HG03521 (cell line): Measurements from ENCODE around the gene ZNF334.

Source experiments
- ATAC-seq: cut with Tn5 transposase; IDR thresholded peaks from one replicate; pipeline ENCODE4 v1.9.1; 2021; ENCODE audit warnings: mild to moderate bottlenecking, moderate library complexity; ENCODE audit not compliant: unreplicated experiment

ZNF334 gene

DNA sequence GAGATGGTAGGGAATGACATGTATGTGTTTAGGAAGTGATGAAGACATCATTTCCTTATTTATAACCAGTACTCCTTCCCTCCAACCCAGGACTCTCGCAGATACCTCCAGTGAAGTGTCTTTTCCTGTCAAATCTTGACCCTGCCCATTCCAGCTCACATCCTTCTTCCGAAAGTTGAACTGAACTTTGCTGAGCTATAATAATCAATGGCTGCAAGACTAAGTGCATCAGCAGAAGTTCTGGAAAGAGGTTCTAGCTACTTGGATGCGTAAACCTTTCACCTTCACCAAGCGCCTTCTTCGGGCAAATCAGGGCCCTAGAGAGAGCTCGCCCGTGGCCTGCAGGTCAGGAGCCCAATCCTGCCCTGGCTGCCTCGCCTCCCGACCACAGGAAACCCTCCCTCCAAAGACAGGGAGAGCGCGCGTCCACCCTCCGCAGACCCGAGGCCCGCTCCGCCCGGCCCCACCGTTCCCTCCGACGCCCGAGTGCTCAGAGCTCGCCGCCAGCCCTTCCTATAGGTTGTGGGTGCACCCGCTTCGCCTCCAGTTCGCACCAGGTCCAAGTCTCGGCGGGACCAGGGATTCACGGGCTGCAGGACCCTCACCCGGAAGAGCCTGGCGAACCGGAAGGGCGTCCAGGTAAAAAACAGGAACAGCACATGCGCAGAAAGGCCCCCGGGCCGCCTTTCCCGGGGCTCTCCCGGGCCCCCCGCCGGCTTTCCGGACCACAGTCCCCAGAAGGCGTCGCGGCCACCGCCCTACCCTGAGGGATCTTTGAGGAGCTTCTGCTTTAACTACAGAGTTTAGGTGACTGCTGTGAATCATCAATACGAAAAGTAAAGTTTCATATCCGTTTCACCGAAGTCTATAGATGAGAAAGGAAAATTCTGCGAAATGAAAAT, at the start of gene ZNF334:
ZNF334 (minus strand) TSS at position 617 of the 902 bp plus-strand sequence. CDS start 1,457 bp downstream, outside the sequence.
- ATAC-seq: no peak

DNA sequence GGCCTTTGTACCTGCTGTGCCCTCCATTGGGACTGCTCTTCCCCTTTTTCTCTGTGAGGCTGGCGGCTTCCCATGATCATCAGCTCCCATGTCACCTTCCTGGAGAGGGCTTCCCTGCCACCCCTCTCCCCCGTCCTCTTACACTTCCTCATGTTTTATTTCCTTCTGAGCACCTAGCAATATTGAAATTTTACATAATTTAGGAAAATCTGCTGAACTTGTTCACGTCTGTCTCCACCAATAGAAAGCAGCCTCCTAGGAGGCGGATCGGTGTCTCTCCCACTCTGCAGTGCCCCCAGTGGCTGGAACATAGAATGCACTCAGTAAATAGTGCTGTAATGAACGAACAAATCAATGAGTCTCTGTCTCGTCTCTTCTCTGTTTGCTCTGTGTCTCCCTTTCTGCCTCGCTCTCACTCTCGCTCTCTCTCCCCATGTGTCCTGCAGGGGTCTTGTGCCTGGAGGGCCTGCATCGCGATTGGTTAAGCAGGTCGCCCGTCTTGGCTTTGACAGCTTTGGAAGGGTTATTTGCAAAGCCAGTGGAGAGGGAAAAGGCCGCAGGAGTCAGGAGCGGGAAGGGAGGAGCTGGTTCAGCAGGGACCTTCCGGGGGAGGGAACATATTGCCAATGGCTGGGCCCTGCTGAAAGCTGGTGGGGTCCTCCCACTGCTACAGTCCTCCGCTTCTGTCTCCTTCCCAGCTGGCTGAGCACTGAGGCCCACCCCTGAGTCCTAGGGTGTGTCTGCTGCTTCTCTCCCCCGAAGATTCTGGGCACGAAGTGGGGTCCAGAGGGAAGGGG, 49.2 kb upstream of the ZNF334 start:
- no peak for ATAC-seq

DNA sequence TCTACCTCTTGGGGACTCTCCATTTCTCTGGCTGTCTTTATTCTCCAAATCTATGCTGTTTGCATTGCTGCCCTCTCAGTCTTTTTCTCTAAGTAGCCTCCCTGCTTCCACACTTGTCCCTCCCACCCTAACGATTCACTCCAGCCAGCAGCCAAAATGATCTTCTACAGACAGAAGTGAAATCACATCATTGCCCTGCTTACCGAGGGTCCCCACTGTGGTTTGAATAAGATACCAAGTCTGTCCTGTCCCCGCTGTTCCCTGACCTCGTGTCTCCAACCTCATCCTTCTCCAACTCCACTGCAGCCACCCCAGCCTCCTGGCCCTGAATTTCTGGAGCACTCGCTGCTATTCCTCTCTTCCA, 48.6 kb upstream of the ZNF334 start:
- ATAC-seq: no peak

DNA sequence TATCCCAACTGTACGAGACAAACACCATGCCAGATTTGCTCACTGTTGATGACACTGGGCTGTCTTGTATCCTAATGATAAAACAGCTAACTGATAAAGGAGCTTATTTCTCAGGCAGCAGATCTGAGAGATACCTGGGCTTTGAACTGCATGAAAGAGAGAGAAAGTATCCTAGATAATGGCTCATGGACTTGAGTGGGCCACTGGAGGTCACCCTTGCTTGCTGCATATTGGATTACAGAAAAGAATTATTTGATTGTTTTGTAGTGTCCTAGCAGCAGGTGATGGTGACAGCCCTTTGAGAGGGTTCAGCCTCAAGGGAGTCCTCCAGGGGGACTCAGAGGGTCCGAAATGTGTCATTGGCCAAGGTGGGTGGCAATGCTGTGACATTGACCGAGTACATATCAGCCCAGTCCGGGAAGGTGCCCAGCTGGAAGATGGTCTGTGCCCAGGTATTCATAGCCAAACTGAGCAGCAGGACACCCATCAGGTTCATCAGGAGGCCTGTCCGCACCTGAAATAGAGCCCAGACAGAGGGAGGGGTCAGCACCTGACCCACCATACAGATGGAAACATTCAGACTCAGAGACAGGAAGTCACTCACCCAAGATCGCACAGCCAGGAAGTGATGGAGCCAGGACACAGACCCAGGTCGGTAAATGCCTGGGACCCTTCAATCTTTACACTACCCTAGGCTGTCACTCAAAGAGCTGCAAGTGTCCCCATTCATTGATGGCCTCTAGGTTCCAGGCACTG, 46.5 kb upstream of the ZNF334 start:
- no peak for ATAC-seq

DNA sequence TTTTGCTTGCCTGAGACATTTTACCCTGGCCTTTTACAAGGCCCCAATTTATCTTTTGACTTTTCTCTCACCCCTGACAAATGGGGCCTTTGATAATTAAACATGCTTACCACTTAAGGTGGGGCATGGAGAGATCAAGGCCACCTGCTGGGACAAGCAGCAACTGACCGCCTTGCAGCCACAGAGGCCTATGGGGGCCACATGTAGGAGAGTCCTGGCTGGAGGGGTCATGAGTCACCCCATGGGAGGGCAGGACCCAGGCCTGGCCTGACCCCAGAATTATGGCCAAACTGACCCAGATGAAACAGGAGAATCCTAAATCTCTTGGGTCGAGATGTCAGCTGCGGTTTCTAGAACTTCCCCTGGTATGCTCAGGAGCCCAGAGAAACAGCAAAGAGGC, 45.6 kb upstream of the ZNF334 start:
- ATAC-seq: no peak

DNA sequence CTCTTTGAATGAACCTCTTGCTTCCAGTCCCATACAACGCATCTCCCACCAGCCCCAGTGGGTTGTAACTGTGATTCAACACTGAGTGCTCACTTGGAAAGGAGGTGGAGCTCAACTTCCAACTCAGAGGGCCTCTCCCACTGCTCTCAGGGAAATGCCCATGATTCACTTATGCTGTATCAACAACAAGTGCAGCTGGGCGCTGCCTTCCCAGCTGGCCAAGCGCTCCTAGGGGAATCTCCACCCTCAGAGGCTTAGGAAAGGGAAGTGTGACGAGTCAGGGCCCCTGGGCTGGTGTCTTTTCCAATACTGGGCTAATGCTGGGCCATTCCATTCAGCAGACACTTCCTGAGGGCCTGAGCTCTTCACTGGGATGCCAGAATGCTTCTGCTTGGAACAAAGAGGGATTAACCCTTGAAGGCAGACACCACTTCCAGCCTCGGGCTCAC, 45.2 kb upstream of the ZNF334 start:
- ATAC-seq: no peak

DNA sequence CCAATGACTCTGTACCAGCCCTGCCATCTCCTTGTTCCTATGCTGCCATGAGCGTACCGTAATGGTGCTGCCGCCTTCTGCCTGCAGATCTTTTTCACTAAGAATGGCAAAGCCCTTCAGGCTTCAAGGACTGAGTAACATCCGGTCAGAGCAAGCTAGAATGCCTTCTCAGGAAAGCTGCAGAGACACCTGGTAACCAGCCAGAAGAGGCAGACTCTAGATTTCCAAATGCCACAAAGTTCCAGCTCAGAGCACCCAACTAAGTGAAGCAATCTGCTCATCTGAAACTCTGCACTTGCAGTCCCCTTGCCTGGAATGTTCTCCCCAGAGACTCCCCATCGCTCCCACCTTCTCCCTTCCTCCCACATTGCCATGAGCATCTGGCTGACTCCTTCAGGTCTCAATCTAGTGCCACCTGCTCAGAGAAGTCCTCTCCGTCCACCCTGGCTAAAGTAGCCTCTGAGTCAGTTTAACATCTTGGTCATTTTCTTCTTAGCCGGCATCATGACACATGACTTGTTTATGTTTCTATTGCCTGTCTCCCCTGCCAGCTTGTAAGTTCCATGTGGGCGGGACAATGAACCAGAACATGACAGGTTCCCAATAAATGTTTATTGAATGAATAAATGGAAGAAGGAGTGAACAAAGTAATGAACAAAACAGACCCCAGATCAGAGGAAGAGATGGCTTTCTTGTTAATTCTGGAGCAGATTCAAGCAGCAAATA, 44.0 kb upstream of the ZNF334 start:
- ATAC-seq: no peak

DNA sequence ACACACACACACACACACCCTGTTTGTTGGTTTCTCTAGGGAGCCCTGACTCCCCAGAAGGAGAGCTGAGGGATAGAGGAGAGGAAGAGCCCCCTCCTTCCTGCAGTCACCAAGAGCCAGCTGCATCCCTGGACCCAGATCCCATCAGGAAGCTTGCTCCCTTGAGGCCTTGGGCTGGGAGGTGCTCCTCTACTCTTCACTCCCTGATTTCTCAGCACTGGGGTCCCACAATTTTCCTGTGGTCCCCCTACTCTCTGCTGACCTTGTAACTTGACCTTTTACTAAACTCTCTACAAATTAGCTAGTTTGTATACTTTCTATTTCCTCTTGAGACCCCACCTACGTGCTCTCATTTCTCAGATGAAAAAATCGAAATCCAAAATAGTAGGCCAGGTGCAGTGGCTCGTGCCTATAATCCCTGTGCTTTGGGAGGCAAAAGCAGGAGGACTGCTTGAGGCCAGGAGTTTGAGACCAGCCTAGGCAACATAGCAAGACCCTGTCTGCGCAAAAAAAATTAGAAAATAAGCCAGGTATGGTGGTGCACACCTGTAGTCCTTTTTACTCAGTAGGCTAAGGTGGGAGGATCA, 42.1 kb upstream of the ZNF334 start:
- no peak for ATAC-seq

DNA sequence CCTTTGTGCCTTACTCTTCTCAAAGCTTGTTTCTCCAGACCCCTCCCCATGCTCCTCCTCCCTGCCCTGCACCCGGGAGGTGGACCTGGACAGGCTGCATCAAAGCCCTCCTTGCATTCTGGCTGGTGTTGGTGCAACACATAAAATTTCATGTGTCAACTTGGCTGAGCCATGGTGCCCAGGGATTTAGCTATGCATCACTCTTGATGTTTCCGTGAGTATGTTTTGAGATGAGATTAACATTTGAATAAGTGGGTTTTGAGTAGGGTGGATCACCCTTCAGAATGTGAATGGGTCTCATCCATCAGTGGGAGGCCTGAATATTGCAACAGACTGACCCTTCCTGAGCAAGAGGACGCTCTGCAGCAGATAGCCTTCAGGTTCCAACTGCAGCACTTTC, 41.5 kb upstream of the ZNF334 start:
- ATAC-seq: no peak

DNA sequence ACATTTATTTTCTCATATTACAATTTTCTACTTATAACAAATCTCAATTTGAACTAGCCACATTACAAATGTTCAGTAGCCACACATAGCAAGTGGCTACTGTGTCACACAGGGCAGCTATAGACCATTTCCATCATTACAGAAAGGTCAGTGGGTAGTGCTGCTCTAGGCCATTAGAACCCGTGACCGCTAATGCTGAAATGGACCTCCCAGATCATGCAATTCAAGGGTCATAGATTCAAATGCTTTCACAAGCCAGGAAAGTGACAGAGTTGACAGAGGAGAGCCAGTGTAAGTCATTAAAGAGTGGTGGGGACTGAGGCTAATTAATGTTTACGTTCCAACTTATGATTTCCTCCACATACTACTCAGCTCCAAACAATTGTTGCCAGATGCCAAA, 40.6 kb upstream of the ZNF334 start:
- no peak for ATAC-seq

DNA sequence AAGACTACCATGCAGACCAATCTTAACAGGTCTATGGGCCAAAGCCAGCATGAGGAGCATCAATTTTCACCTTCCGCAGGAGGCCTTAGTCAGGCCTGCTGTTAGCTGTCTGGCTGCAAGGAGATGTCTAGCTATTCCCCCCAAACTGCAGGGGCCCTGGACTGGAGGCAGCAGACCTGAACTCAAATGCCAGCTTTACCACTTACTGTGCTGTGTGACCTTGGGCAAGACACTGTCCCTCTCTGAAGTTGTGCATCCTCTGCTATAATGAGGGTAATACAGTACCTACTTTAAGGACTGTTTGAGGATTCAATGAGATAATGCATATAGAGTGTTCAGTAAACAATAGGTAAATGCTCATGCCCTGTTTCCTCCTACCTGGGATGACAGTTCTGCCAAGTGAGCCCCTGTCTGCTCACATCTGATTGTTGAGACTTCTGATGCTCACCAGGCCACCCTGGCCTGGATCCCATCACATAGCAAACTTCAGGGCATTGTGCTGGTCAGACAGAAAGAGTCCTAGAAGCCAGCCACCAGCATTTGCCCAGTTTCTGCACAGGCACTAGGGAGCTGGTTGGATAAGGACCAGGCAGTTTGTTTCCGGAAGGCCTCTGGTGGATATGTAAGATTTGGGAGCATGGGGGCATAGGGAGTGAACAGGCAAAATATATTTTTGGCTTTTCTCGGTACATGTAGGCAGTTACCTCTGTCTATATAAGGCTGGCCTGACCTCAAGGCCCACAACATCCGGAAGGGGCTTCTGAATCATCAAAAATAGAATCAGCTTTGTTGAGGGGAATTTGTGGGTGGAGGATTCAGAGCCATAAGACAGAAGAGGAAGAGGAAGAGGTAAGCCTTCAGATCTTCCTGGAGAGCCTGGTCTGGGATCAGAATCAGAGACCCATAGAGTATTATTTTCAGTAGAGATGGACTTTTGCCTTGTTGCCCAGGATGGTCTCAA, 39.4 kb upstream of the ZNF334 start:
- ATAC-seq: peak; percentile 63

DNA sequence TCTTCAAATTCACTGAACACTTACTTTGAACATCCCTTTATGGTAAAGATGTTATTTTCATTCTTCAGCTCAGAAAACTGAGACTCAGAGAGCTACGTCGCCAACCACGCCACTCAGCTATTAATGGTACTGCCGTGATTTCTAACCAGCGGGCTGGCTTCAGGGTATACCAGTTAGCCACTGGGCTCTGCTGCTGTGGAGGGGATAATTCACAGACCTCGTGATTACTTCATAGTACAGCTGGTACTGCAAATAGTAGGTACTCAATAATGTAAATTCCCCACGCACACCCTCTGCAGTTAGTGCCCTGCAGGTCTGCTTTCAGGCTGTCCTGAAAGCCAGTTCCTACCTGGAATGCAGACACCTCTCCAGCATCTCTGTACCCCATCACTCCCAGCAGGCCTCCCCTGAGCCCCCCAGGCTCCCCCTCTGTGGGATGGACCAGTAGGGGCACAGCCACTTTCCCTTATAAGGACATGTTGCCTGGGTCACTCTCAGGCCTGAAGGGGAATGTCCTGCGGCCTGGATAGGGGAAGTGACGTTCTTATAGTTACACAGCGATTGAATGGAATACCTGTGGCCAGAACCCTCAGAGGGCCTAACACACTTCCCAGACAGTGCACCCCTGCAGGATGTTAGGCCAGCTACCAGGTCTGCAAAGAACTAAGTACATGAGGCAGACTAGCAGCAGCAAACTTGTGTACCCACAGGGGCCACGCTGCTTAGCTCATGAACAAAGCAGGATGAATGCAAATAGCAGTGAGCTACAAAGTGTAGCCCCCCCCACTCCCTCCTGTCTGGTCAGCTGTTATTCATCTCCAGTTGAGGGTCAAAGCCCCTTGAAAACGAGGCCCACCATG, 38.4 kb upstream of the ZNF334 start:
- no peak for ATAC-seq

DNA sequence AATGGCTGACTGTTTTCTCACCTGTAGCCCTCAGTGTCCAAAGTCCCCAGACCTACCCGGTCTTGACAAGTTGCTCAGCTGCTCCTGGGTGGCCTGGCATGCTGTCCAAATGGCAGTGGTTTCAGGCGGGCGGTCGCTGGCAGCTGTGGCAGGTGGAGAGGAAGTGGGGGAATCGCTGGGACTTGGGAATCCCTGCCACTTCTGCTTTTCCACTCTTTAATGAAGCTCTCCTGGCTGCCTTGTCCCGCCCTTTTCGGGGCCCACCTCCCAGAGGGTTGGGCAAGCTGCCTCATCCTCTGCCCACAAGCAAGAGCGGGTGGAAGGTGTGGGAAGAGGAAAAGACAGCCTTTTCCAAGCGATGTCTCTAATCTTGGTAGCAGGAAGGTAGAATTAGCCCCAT, 37.1 kb upstream of the ZNF334 start, which contains the start of gene OCSTAMP:
OCSTAMP (minus strand) TSS at position 194 of the 400 bp plus-strand sequence; CDS start at position 100, 94 bp downstream.
- ATAC-seq: no peak

DNA sequence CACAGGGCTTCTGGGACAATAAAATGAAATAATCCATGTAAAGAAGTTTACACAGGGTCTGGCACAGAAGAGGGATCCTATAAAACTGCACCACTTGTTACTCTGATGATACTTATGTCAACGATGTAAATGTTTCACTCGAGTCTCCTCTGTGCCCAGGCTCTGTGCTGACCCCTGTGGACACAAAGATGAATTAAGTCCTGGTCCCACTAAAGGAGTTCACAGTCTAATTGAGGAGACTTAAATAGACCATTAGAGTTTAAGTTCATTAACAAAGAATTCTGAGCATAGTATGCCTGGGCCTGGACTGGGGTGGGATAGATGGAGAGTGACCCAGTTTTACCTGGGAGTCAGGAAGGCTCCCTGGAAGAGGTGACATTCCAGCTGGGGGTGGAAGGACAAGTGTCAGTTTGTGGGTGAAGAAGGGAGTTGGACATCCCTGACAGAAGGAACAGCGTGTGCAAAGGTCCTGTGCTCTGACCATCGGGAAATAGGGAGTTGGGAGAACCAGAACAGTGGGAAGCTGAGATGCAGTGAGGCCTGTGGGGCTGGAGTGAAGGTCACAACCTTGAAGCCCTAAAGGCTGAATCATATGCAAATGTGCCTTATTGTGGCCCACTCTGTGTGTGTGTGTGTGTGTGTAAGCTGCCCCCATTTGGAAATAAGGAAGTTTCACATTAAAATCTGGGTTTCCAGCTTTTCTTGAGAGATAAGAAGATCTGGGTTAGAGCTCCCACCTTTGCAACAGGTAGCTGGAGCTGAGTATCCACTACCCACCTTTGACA, 36.0 kb upstream of the ZNF334 start:
- no peak for ATAC-seq

DNA sequence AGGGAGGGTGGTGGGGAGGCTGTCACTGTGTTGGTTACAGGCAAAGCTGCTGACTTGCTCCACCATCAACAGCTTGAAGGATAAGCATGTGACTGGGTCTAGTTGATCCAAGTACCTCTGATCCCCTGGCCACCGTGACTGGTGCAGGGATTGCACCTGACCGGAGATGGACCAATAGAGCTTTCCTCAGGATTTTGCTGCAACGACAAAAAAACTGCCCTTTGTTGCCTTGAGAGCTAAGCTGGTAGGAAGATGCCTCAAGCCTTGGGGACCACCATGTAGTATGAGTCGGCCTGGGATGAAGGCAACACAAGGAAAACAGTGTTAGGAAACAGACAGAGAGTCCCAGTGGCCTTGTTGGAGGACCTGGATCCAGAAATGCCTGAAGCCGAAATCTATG, 35.3 kb upstream of the ZNF334 start:
- no peak for ATAC-seq

DNA sequence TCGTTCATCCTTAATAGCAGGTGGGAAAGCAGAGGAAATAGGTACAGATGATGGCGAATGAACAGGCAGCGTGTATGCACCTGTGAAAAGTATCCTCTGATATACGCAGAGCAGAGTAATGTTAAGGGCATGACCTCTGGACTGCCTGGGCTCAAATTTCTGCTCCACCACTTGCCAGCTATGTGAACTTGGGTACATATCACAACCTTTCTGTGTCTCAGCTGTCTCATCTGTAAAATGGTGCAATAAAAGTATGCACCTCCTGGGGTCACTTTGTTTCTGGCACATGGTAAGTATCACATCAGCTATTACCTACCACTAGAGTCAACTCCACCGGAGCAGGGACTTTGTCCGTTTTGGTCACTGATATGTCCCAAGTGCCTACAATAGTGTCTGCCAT, 34.6 kb upstream of the ZNF334 start:
- ATAC-seq: no peak

DNA sequence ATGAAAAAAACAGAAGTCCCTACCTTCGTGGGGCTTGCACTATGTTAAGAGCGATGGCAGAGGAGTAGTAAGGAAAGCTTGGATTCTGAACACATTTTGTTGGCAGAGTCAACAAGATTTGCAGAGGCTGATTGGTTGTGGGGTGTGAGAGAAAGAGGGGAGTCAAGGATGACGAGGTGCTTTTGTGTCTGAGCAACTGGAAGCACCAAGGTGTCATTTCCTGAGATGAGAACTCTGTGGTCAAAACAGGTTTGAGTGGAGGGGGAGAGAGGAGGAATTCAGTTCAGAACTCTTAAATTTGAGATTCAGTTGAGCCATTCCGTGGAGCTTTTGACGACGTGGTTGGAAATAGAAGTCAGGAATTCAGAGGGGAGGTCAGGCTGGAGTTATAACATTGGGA, 33.6 kb upstream of the ZNF334 start:
- ATAC-seq: no peak
